HepG2 (cell line): ENCODE measurements around the gene ZFPL1. TPM values are rescaled to one million over a fixed set of nuclear protein-coding genes. Genes with fewer than 3 reads are reported as not detected.
A peak's percentile ranks its signal among the peaks of the same experiment; 100 is the strongest.

Experiments used
- ATF6 ChIP-seq: sonication (generic); formaldehyde crosslinking; conservative IDR thresholded peaks from 2 replicates; pipeline ENCODE4 v1.4.0; 2020; ENCODE audit warnings: missing genetic modification reagents
- HDAC2 ChIP-seq: sonication (generic); formaldehyde crosslinking; IDR thresholded peaks from 2 replicates; pipeline ENCODE4 v1.4.0; 2020; ENCODE audit warnings: missing genetic modification reagents
- MXD3 ChIP-seq: IDR thresholded peaks from 2 replicates; pipeline ENCODE4 v1.6.1; 2016; ENCODE audit warnings: mild to moderate bottlenecking, missing biosample characterization, missing genetic modification reagents
- POLR2G ChIP-seq: fragments of 200-400 bp; formaldehyde crosslinking; IDR thresholded peaks from 2 replicates; pipeline ENCODE4 v1.6.1; 2018; ENCODE audit warnings: mild to moderate bottlenecking, low read depth, low read length, moderate library complexity
- SOX5 ChIP-seq: IDR thresholded peaks from 2 replicates; pipeline ENCODE4 v1.6.1; 2016; ENCODE audit warnings: borderline replicate concordance
- TEAD2 ChIP-seq: sonication (generic); formaldehyde crosslinking; IDR thresholded peaks from 2 replicates; pipeline ENCODE4 v1.9.0; 2021; ENCODE audit warnings: missing genetic modification reagents
- USF2 ChIP-seq, 2 experiments: sonication (generic) in 1 of 2; formaldehyde crosslinking in 1 of 2; IDR thresholded peaks; 2 replicates each; pipeline versions ENCODE4 v1.5.1 to v1.6.1; 2011 to 2020; ENCODE audit warnings: borderline replicate concordance in 1 of 2, low read depth in 1 of 2, low read length in 1 of 2, mild to moderate bottlenecking in 1 of 2, missing genetic modification reagents in 1 of 2, moderate library complexity in 1 of 2
- ZEB1 ChIP-seq: IDR thresholded peaks from 2 replicates; pipeline ENCODE4 v1.6.1; 2012; ENCODE audit warnings: mild to moderate bottlenecking, low read depth, inconsistent platforms; ENCODE audit not compliant: insufficient replicate concordance
- ZKSCAN1 ChIP-seq: fragments of 150-350 bp; IDR thresholded peaks from 2 replicates; pipeline ENCODE4 v1.6.1; 2014; ENCODE audit warnings: low read length
- ZMYM3 ChIP-seq: sonication (generic); formaldehyde crosslinking; IDR thresholded peaks from 2 replicates; pipeline ENCODE4 v1.5.1; 2020; ENCODE audit warnings: mild to moderate bottlenecking, missing genetic modification reagents
- ZNF207 ChIP-seq: fragments of 450-650 bp; IDR thresholded peaks from 2 replicates; pipeline ENCODE4 v1.6.1; 2016; ENCODE audit warnings: antibody characterized with exemption, borderline replicate concordance
- ZNF30 ChIP-seq: sonication (generic); formaldehyde crosslinking; IDR thresholded peaks from 2 replicates; pipeline ENCODE4 v1.5.0; 2020; ENCODE audit warnings: mild to moderate bottlenecking, missing genetic modification reagents
- ZNF552 ChIP-seq: sonication (generic); formaldehyde crosslinking; IDR thresholded peaks from 2 replicates; pipeline ENCODE4 v1.9.0; 2022; ENCODE audit warnings: missing genetic modification reagents, mild to moderate bottlenecking, borderline replicate concordance
- ZNF564 ChIP-seq: sonication (generic); formaldehyde crosslinking; IDR thresholded peaks from 2 replicates; pipeline ENCODE4 v1.8.1; 2023; ENCODE audit warnings: mild to moderate bottlenecking, missing genetic modification reagents
- ZNF749 ChIP-seq: sonication (generic); formaldehyde crosslinking; IDR thresholded peaks from 2 replicates; pipeline ENCODE4 v1.8.0; 2022; ENCODE audit warnings: mild to moderate bottlenecking, missing genetic modification reagents, moderate library complexity, borderline replicate concordance
- ZSCAN12 ChIP-seq: sonication (generic); formaldehyde crosslinking; IDR thresholded peaks from 2 replicates; pipeline ENCODE4 v1.9.0; 2021; ENCODE audit warnings: mild to moderate bottlenecking, missing genetic modification reagents
- ZSCAN25 ChIP-seq: sonication (generic); formaldehyde crosslinking; IDR thresholded peaks from 2 replicates; pipeline ENCODE4 v1.8.0; 2022; ENCODE audit warnings: mild to moderate bottlenecking, missing genetic modification reagents
- polyA plus RNA-seq, 8 experiments: library from polyadenylated mRNA; depleted of rRNA in 3 of 8; stranded (reverse) in 7 of 8; unstranded in 1 of 8; fragments of >200 nt; fragmentation: Illumina TruSeq in 4 of 8; extraction: Trizol in 4 of 8; gene quantifications; 2 replicates each; pipeline versions ENCODE4 v1.2.1 to v1.2.3, GENCODE V29; 2011 to 2016; ENCODE audit warnings: low read depth in 4 of 8, missing spikeins in 1 of 8, mixed read lengths in 1 of 8; ENCODE audit not compliant: insufficient read depth in 1 of 8
- total RNA-seq, 5 experiments: library from RNA; depleted of rRNA; stranded (reverse); fragments of >200 nt; fragmentation: Illumina TruSeq; extraction: Trizol; gene quantifications; 2 replicates each; pipeline ENCODE4 v1.2.3, GENCODE V29; 2016; ENCODE audit warnings: low read depth in 1 of 5
- TF ChIP-seq, protein P1 (sequence below): sonication (generic); formaldehyde crosslinking; IDR thresholded peaks from 2 replicates; pipeline ENCODE4 v1.5.1; 2020; ENCODE audit warnings: missing genetic modification reagents, mild to moderate bottlenecking, borderline replicate concordance
- TF ChIP-seq, protein P2 (sequence below): sonication (generic); formaldehyde crosslinking; IDR thresholded peaks from 2 replicates; pipeline ENCODE4 v1.8.1; 2022; ENCODE audit warnings: mild to moderate bottlenecking, missing genetic modification reagents
- TF ChIP-seq, protein P3 (sequence below): sonication (generic); formaldehyde crosslinking; IDR thresholded peaks from 2 replicates; pipeline ENCODE4 v1.8.1; 2023; ENCODE audit warnings: mild to moderate bottlenecking, missing genetic modification reagents

The ZFPL1 gene
- total and polyA plus RNA-seq, 2 of the 13 experiments (the other 11 are each of a cell fraction or from before 2014, with no cell fraction given): 32.2 to 56.0 TPM

- no peak for TF ChIP-seq TEAD2 (CRISPR knock-in tag)
- TF ChIP-seq ZNF552 (CRISPR knock-in tag): 0 out of 2 replicates have a peak, but pooled peaks have one; percentile 55
- TF ChIP-seq MXD3: peak; percentile 72; the same call in 1 of the 2 replicates
- 0 out of 2 replicates have a peak, but pooled peaks have one; percentile 65 for TF ChIP-seq ZNF749 (CRISPR knock-in tag)
- peak; percentile 92 for TF ChIP-seq HDAC2 (CRISPR knock-in tag)
- peak; percentile 60 for TF ChIP-seq ZEB1
- TF ChIP-seq ATF6 (CRISPR knock-in tag): peak; percentile 36; the same call in 1 of the 2 replicates
- TF ChIP-seq POLR2G: peak; percentile 90
- no peak for TF ChIP-seq ZKSCAN1
- TF ChIP-seq, protein P1, sequence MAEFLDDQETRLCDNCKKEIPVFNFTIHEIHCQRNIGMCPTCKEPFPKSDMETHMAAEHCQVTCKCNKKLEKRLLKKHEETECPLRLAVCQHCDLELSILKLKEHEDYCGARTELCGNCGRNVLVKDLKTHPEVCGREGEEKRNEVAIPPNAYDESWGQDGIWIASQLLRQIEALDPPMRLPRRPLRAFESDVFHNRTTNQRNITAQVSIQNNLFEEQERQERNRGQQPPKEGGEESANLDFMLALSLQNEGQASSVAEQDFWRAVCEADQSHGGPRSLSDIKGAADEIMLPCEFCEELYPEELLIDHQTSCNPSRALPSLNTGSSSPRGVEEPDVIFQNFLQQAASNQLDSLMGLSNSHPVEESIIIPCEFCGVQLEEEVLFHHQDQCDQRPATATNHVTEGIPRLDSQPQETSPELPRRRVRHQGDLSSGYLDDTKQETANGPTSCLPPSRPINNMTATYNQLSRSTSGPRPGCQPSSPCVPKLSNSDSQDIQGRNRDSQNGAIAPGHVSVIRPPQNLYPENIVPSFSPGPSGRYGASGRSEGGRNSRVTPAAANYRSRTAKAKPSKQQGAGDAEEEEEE (CRISPR knock-in tag): no peak
- no peak; the same call in 1 of the 2 replicates for TF ChIP-seq ZSCAN25
- TF ChIP-seq ZNF207: no peak
- TF ChIP-seq ZNF564 (CRISPR knock-in tag): peak; percentile 86; the same call in 1 of the 2 replicates
- TF ChIP-seq, protein P2, sequence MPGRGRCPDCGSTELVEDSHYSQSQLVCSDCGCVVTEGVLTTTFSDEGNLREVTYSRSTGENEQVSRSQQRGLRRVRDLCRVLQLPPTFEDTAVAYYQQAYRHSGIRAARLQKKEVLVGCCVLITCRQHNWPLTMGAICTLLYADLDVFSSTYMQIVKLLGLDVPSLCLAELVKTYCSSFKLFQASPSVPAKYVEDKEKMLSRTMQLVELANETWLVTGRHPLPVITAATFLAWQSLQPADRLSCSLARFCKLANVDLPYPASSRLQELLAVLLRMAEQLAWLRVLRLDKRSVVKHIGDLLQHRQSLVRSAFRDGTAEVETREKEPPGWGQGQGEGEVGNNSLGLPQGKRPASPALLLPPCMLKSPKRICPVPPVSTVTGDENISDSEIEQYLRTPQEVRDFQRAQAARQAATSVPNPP: 0 out of 2 replicates have a peak, but pooled peaks have one; percentile 44
- no peak for TF ChIP-seq USF2 (IDR thresholded peaks at IDR 0.05; ENCODE audit: low read depth, low read length)
- no peak for TF ChIP-seq USF2 (CRISPR knock-in tag; IDR thresholded peaks at IDR 0.05; ENCODE audit: borderline replicate concordance)
- TF ChIP-seq ZNF30 (CRISPR knock-in tag): no peak
- peak; percentile 44; the same call in 1 of the 2 replicates for TF ChIP-seq SOX5 (CRISPR knock-in tag)
- TF ChIP-seq, protein P3, sequence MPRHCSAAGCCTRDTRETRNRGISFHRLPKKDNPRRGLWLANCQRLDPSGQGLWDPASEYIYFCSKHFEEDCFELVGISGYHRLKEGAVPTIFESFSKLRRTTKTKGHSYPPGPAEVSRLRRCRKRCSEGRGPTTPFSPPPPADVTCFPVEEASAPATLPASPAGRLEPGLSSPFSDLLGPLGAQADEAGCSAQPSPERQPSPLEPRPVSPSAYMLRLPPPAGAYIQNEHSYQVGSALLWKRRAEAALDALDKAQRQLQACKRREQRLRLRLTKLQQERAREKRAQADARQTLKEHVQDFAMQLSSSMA: 0 out of 2 replicates have a peak, but pooled peaks have one; percentile 38
- TF ChIP-seq ZMYM3: no peak
- no peak for TF ChIP-seq ZSCAN12 (CRISPR knock-in tag)
Measured at GRCh38 chr11:65083834-65084597, at the start of gene ZFPL1, which contains the start of gene CDCA5 (continued).
